Uterus (tissue), 4 donors: ENCODE measurements around the gene ANO7. TPM values are rescaled to one million over a fixed set of nuclear protein-coding genes. Genes with fewer than 3 reads are reported as not detected.

Experiments
- DNase-seq, 2 donors: peaks; one replicate each; pipeline ENCODE4 v3.0.0-alpha.2; 2019 to 2020
- H3K27ac ChIP-seq, 2 donors: fragments of 200-600 bp; sonication (generic); 1 replicate in 1 of 2; 2 replicates in 1 of 2; pipeline ENCODE4 v1.5.1; 2016 to 2018
- H3K27me3 ChIP-seq, 2 donors: fragments of 200-600 bp; sonication (generic); one replicate each; pipeline ENCODE4 v1.5.1; 2018 to 2019; ENCODE audit warnings: control low read depth in 1 of 2
- H3K36me3 ChIP-seq, 2 donors: fragments of 200-600 bp; sonication (generic); one replicate each; pipeline ENCODE4 v1.5.1; 2019; ENCODE audit warnings: control low read depth in 1 of 2
- H3K4me1 ChIP-seq, 2 donors: fragments of 200-600 bp; sonication (generic); one replicate each; pipeline ENCODE4 v1.5.1; 2018 to 2019; ENCODE audit warnings: control low read depth in 1 of 2
- H3K4me3 ChIP-seq, 2 donors: fragments of 200-600 bp; sonication (generic); 1 replicate in 1 of 2; 2 replicates in 1 of 2; pipeline ENCODE4 v1.5.1; 2018 to 2019; ENCODE audit warnings: mild to moderate bottlenecking in 1 of 2
- H3K9me3 ChIP-seq, 2 donors: fragments of 200-600 bp; sonication (generic); one replicate each; pipeline ENCODE4 v1.5.1; 2019; ENCODE audit warnings: control low read depth in 1 of 2
- POLR2A ChIP-seq, 2 donors: fragments of 450-650 bp; IDR thresholded peaks; one replicate each; pipeline ENCODE4 v1.6.1; 2016; ENCODE audit warnings: antibody characterized with exemption in 2 of 2, mild to moderate bottlenecking in 1 of 2, moderate library complexity in 1 of 2
- intact Hi-C: fragments of 100-400 bp; cut with DNase I; formaldehyde crosslinking; loops from one replicate; pipeline ENCODE4 v1.15.1; 2023; ENCODE audit warnings: low total_unique reads
- total RNA-seq, 4 donors: library from RNA; depleted of rRNA in 3 of 4; stranded (reverse); fragments of >200 nt in 3 of 4; gene quantifications; one replicate each; pipeline versions ENCODE4 v1.1.0 to v1.2.4, GENCODE V29; 2014 to 2023
- TF ChIP-seq, protein P1 (sequence below), 4 experiments: fragments of 200-600 bp in 2 of 4; fragments of 450-650 bp in 2 of 4; sonication (generic) in 2 of 4; IDR thresholded peaks; one replicate each; pipeline ENCODE4 v1.5.1; 2016 to 2019; ENCODE audit warnings: antibody characterized with exemption in 4 of 4, mild to moderate bottlenecking in 2 of 4, moderate library complexity in 1 of 4
- donor health status: DM: yes; HTN: yes; CAD: no.

Gene ANO7
- total RNA-seq, 4 donors from 2014 or later: under 0.01 to 3.8 (median 0.21) TPM; not detected in 1

DNA sequence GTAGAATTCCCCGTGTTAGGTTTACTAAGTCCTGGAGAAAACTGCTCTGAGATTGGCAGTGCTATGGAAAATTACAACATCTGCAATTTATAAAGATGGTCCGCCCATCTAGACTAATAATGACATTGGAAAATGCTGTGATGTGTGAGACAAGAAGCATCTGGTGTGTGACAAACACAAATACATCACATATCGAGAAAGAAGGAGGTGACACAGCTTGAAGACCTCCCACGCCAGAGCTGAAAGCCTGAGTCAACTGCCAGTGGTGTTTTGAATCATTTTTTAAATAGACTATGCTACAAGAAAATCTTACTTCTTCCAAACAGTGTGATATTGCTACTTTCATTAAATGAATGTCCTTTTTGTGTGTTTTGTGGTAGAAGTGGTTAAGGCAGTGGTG is 8.6 kb upstream of the ANO7 start:
- no peaks in the 10 kb centered on the region for H3K36me3 ChIP-seq

DNA sequence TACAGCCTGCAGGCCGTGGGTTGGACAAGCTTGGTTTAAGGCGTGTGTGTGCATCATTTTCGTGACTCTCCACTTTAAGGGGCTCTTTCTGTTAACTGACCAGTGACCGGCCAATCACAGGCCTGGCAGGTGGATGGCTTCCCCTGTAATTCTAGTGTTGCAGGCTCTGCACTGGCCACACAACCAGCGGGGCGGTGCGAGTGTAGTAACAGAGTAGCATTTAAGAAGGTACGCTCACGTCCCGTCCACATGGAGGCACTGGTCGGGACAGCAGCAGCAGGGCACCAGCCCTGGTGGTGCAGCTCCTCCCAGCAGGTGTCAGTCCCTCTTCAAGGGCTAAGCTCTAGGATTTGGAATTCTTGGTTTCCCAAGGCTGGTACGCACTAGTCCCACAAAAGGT is 8.0 kb upstream of the ANO7 start:
- H3K27me3 ChIP-seq: no peaks in the 10 kb centered on the region
- no peaks in the 10 kb centered on the region for H3K4me1 ChIP-seq
- no peak overlapping the region for H3K27ac ChIP-seq
- H3K36me3 ChIP-seq: no peaks in the 10 kb centered on the region
- no peak overlapping the region for H3K4me3 ChIP-seq
- H3K9me3 ChIP-seq: no peaks in the 10 kb centered on the region
- intact Hi-C loops: no loop called here
- TF ChIP-seq POLR2A (IDR thresholded peaks at IDR 0.05): no peak
- TF ChIP-seq, protein P1, sequence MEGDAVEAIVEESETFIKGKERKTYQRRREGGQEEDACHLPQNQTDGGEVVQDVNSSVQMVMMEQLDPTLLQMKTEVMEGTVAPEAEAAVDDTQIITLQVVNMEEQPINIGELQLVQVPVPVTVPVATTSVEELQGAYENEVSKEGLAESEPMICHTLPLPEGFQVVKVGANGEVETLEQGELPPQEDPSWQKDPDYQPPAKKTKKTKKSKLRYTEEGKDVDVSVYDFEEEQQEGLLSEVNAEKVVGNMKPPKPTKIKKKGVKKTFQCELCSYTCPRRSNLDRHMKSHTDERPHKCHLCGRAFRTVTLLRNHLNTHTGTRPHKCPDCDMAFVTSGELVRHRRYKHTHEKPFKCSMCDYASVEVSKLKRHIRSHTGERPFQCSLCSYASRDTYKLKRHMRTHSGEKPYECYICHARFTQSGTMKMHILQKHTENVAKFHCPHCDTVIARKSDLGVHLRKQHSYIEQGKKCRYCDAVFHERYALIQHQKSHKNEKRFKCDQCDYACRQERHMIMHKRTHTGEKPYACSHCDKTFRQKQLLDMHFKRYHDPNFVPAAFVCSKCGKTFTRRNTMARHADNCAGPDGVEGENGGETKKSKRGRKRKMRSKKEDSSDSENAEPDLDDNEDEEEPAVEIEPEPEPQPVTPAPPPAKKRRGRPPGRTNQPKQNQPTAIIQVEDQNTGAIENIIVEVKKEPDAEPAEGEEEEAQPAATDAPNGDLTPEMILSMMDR (IDR thresholded peaks at IDR 0.05): no peak
- DNase-seq: no peak

More for the DNA sequence above, 8.6 kb upstream of the ANO7 start:
- Histone ChIP-seq H3K27me3 (no peaks in the 10 kb centered on the region), H3K4me3 (no peak overlapping the region), H3K27ac (no peak overlapping the region), H3K9me3 (no peaks in the 10 kb centered on the region), H3K4me1 (no peaks in the 10 kb centered on the region)
- no peak for DNase-seq
- intact Hi-C loops: no loop called here
- TF ChIP-seq, protein P1 (IDR thresholded peaks at IDR 0.05): no peak
- TF ChIP-seq POLR2A (IDR thresholded peaks at IDR 0.05): no peak

DNA sequence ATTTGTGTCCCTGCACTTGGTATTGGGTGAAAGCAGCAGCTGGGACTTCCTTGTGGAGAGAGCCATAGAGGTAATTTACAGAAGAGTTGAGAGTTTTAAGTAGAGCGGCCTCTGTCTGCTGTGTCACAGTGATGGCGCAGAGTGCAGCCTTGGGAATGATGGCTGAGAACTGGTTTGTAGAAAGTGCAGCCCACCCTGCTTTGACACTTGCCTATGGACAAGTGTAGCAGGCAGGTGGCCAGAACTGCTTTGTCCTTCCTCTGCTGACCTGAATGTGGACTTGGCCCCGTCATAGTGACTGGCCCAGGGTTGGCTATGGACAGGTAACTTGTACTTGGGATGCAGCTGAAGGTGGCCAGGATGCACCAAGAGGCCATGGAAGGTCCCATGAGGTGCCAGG is 6.4 kb upstream of the ANO7 start:
- DNase-seq: no peak
- TF ChIP-seq POLR2A (IDR thresholded peaks at IDR 0.05): no peak
- TF ChIP-seq, protein P1 (IDR thresholded peaks at IDR 0.05): no peak
- Histone ChIP-seq H3K9me3 (no peaks in the 10 kb centered on the region), H3K4me3 (no peak overlapping the region), H3K27ac (no peak overlapping the region), H3K36me3 (no peaks in the 10 kb centered on the region), H3K4me1 (no peaks in the 10 kb centered on the region), H3K27me3 (no peaks in the 10 kb centered on the region)
- intact Hi-C loops: no loop called here

DNA sequence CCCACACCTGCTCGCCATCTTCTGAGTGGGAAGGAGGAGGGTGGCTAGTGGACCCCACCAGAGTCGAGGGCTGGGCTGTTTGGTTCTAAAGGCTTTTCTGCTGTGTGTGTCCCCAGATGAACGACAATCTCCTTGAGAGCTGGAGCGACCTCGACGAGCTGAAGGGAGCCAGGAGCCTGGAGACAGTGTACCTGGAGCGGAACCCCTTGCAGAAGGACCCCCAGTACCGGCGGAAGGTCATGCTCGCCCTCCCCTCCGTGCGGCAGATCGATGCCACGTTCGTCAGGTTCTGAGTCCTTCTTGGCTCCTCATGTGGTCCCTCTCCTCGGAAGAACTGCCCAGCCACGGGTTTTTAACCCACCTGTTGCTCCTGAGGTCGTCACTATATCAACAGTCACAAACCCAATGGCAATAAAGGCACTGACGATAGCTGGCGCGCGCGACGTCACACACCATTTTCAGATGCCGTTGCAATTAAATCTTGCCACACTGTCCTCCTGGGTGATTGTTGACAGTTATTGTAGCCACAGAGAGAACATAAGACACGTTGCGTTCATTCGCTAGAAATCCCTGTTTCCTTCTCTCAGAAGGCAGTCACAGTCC is 5.8 kb upstream of the ANO7 start:
- intact Hi-C loops: no loop called here
- Histone ChIP-seq H3K4me3 (no peak overlapping the region), H3K4me1 (no peaks in the 10 kb centered on the region), H3K27me3 (no peaks in the 10 kb centered on the region), H3K36me3 (no peaks in the 10 kb centered on the region), H3K27ac (no peak overlapping the region), H3K9me3 (no peaks in the 10 kb centered on the region)
- TF ChIP-seq, protein P1 (IDR thresholded peaks at IDR 0.05): no peak
- no peak for TF ChIP-seq POLR2A (IDR thresholded peaks at IDR 0.05)
- DNase-seq: no peak

DNA sequence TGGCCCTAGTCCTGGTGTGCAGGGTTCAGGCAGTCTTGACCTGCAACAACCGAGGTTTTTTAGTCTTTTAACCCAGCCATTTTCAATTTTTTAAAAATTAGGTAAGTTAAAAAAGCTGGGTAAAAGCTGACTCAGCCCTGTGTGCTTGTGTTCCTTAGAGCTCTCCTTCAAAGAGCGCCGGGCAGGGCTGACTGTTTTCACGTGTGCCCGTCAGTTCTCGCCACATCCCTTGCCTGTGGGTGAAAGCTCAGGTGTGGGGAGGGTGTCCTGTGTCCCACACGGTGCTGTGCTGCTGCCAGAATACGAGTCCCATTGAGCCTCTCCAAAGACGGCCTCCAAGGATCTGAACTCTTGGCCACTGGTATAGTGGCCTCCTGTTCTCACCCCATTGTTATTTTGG is 5.3 kb upstream of the ANO7 start:
- Histone ChIP-seq H3K27ac (no peak overlapping the region), H3K4me3 (no peak overlapping the region), H3K4me1 (no peaks in the 10 kb centered on the region), H3K36me3 (no peaks in the 10 kb centered on the region), H3K9me3 (no peaks in the 10 kb centered on the region), H3K27me3 (no peaks in the 10 kb centered on the region)
- no peak for DNase-seq
- intact Hi-C loops: no loop called here
- TF ChIP-seq, protein P1 (IDR thresholded peaks at IDR 0.05): no peak
- TF ChIP-seq POLR2A (IDR thresholded peaks at IDR 0.05): no peak
